AG08396 (cell line): ENCODE results near the gene GOLGA5.

ENCODE experiments used
- DNase-seq: peaks from one replicate; pipeline ENCODE4 v3.0.0; 2012; ENCODE audit warnings: low spot score, mixed read lengths

The GOLGA5 gene

GRCh38 chr14:92880851-92881250, 86.7 kb downstream of the GOLGA5 start:
- peak; percentile 45 for DNase-seq

DNA sequence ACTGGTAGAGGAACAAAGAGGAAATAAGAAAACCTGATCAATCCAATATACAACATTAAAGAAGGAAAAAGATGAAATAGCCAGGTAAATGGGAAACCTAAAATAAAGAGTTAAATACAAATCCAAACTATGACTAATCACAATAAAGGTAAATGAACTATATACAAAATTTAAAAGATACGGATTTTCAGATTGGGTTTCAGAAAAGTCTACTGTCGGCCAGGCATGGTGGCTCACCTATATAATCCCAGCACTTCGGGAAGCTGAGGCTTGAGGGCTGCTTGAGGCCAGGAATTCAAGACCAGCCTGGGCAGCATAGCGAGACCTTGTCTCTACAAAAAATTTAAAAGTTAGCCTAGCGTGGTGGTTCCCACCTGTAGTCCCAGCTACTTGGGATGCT, 89.0 kb downstream of the GOLGA5 start:
- no peak for DNase-seq

GRCh38 chr14:92884410-92884809, 90.3 kb downstream of the GOLGA5 start:
- no peak for DNase-seq

GRCh38 chr14:92885279-92886061, 91.4 kb downstream of the GOLGA5 start:
- no peak for DNase-seq

GRCh38 chr14:92886337-92886736, 92.2 kb downstream of the GOLGA5 start:
- DNase-seq = no peak

DNA sequence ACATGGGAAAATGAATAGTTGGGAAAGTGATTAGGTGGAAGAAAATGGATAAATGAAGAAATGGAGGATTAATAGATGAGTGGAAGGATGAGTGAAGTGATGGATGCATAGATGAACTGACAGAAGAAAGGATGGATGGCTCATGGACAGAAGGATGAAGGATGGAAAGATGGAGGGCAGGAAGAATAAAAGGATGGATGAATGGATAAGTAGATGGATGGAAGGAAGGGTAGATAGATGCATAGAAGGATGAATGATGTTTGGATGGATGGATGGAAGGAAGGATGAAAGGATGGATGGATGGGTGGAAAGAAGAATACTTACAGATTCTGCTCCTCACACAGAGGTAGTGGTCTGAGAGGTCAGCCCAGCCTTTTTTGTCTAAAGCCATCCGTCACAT, 93.1 kb downstream of the GOLGA5 start:
- DNase-seq = no peak

DNA sequence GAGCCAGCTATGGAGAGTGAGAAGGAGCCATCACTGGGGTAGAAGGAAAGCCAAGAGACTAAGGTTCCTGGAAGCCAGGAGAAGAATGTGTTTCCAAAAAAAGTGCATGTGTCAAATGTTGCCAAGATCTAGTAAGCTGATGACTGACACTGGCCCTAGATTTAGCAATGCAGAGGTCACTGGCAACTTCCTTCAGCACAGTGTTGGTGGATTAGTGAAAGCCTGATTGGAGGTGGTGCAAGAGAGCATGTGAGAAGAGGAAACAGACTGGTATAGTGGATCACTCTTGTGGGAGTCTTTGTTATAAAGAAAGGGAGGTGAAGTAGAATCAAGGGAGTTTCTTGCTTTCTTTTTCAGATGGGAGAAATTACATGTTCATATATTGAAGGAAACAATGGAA, 94.8 kb downstream of the GOLGA5 start:
- DNase-seq = no peak
